Lung microvascular endothelial cell (primary cell): ENCODE data around the gene UFSP2. TPM values are rescaled to one million over a fixed set of nuclear protein-coding genes. Genes with fewer than 3 reads are reported as not detected.

ENCODE experiments used
- DNase-seq, 2 donors: peaks; one replicate each; pipeline versions ENCODE4 v3.0.0 to v3.0.0-alpha.2; 2010; ENCODE audit warnings: low read depth in 2 of 2
- total RNA-seq: library from RNA; depleted of rRNA; stranded (reverse); fragments of >200 nt; gene quantifications from 2 replicates; pipeline ENCODE4 v1.2.1, GENCODE V29; 2014

UFSP2 gene
- total RNA-seq, 1 donor from 2014 or later = 33.5 TPM

GRCh38 chr4:185352741-185353140 lies 73.0 kb downstream of the UFSP2 start:
- no peak for DNase-seq

- no peak for DNase-seq
Observed at GRCh38 chr4:185352202-185352601, 73.6 kb downstream of the UFSP2 start.

- DNase-seq = no peak
Observed at GRCh38 chr4:185351691-185352090, 74.1 kb downstream of the UFSP2 start.

Other genes starting within 250 kb of the UFSP2 start
- gene CFAP97, start 222.0 kb downstream of the UFSP2 start, total RNA-seq = 17.2 and 27.0 TPM in 2 replicates
- gene SNX25, start 216.4 kb downstream of the UFSP2 start, total RNA-seq = 27.2 and 59.5 TPM in 2 replicates
- gene LRP2BP, start 30.0 kb downstream of the UFSP2 start, total RNA-seq = 0.44 and 0.79 TPM in 2 replicates
- gene ANKRD37, start 29.1 kb downstream of the UFSP2 start, total RNA-seq = 5.7 and 29.6 TPM in 2 replicates
- gene CCDC110, start 45.8 kb upstream of the UFSP2 start, total RNA-seq = 0.44 and 0.60 TPM in 2 replicates
- gene PDLIM3, start 109.5 kb upstream of the UFSP2 start, total RNA-seq = 25.5 and 58.5 TPM in 2 replicates